Left lung (tissue), 10 donors: Measurements from ENCODE around the gene B9D1. TPM values are rescaled to one million over a fixed set of nuclear protein-coding genes. Genes with fewer than 3 reads are reported as not detected.

Source experiments
- ATAC-seq: fragments of 200-7000 bp; cut with Tn5 transposase; one replicate; pipeline ENCODE4 v1.9.1; 2020; ENCODE audit warnings: moderate library complexity
- DNase-seq, 4 donors: peaks; one replicate each; pipeline ENCODE4 v3.0.0-alpha.2; 2013 to 2020
- H3K27ac ChIP-seq, 2 donors: fragments of 200-600 bp; sonication (generic) in 1 of 2; one replicate each; pipeline versions ENCODE4 v1.5.0 to v1.8.0; 2020 to 2021
- H3K27me3 ChIP-seq, 2 donors: fragments of 200-600 bp; sonication (generic) in 1 of 2; one replicate each; pipeline versions ENCODE4 v1.5.0 to v1.8.0; 2020 to 2021
- H3K36me3 ChIP-seq, 2 donors: fragments of 200-600 bp; sonication (generic) in 1 of 2; one replicate each; pipeline versions ENCODE4 v1.5.0 to v1.8.0; 2020 to 2021
- H3K4me1 ChIP-seq, 2 donors: fragments of 200-600 bp; one replicate each; pipeline ENCODE4 v1.8.0; 2021
- H3K4me3 ChIP-seq, 2 donors: fragments of 200-600 bp; sonication (generic) in 1 of 2; one replicate each; pipeline versions ENCODE4 v1.5.0 to v1.8.0; 2020 to 2021; ENCODE audit warnings: mild to moderate bottlenecking in 1 of 2
- H3K9me3 ChIP-seq, 2 donors: fragments of 200-600 bp; sonication (generic) in 1 of 2; one replicate each; pipeline versions ENCODE4 v1.5.0 to v1.8.0; 2020 to 2021
- intact Hi-C, 2 donors: fragments of 100-400 bp; cut with DNase I; formaldehyde crosslinking; loops; one replicate each; pipeline versions ENCODE4 v1.11.2 to v1.14.2; 2022
- polyA plus RNA-seq, 6 donors: library from polyadenylated mRNA; unstranded; fragments of 120-200 nt; gene quantifications; one replicate each; pipeline ENCODE4 v1.2.1, GENCODE V29; 2013; ENCODE audit not compliant: insufficient read length in 6 of 6
- total RNA-seq, 2 donors: library from RNA; stranded (reverse); fragmentation: NEBNext Ultra II Directional; extraction: Animal tissue kit (Norgen Biotek cat#: 25700); gene quantifications; one replicate each; pipeline ENCODE4 v1.2.1, GENCODE V29; 2021
- TF ChIP-seq, protein P1 (sequence below), 2 donors: fragments of 200-600 bp; sonication (generic) in 1 of 2; IDR thresholded peaks; one replicate each; pipeline versions ENCODE4 v1.5.0 to v1.8.0; 2021; ENCODE audit warnings: antibody characterized with exemption in 2 of 2
- donor health status: DM: no; HTN: yes; CAD: no.
- donor health status: DM: no; HTN: no; CAD: no.

The B9D1 gene
- total and polyA plus RNA-seq, 8 donors = 11.4 to 24.1 (median 21.1) TPM

- H3K9me3 ChIP-seq = no peaks in the 10 kb centered on the region
- ATAC-seq (peak; percentile 42), DNase-seq (peak in 2 of 4 donors; percentile 79 to 92)
- H3K4me1 ChIP-seq = peaks cover 26 to 68% of the 10 kb centered on the region in 2 donors
- H3K27ac ChIP-seq = peak overlapping the region; percentile 63 to 72
- peak overlapping the region; percentile 10 to 25 for H3K4me3 ChIP-seq
- intact Hi-C loops = no loop called here
- H3K36me3 ChIP-seq = peaks cover 0 to 45% of the 10 kb centered on the region in 2 donors
- TF ChIP-seq, protein P1, sequence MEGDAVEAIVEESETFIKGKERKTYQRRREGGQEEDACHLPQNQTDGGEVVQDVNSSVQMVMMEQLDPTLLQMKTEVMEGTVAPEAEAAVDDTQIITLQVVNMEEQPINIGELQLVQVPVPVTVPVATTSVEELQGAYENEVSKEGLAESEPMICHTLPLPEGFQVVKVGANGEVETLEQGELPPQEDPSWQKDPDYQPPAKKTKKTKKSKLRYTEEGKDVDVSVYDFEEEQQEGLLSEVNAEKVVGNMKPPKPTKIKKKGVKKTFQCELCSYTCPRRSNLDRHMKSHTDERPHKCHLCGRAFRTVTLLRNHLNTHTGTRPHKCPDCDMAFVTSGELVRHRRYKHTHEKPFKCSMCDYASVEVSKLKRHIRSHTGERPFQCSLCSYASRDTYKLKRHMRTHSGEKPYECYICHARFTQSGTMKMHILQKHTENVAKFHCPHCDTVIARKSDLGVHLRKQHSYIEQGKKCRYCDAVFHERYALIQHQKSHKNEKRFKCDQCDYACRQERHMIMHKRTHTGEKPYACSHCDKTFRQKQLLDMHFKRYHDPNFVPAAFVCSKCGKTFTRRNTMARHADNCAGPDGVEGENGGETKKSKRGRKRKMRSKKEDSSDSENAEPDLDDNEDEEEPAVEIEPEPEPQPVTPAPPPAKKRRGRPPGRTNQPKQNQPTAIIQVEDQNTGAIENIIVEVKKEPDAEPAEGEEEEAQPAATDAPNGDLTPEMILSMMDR (IDR thresholded peaks at IDR 0.05) = no peak
- no peaks in the 10 kb centered on the region for H3K27me3 ChIP-seq
Observed at GRCh38 chr17:19386051-19386929, 23.8 kb upstream of the B9D1 start.

GRCh38 chr17:19385521-19385983, 23.0 kb upstream of the B9D1 start:
- TF ChIP-seq, protein P1 (IDR thresholded peaks at IDR 0.05) = no peak
- intact Hi-C loops = no loop called here
- H3K4me3 ChIP-seq = peak overlapping the region; percentile 10 to 25
- H3K9me3 ChIP-seq = no peaks in the 10 kb centered on the region
- peaks cover 0 to 53% of the 10 kb centered on the region in 2 donors for H3K36me3 ChIP-seq
- H3K27me3 ChIP-seq = no peaks in the 10 kb centered on the region
- H3K27ac ChIP-seq = peak overlapping the region; percentile 63 to 72
- peaks cover 26 to 74% of the 10 kb centered on the region in 2 donors for H3K4me1 ChIP-seq
- no peak for ATAC-seq
- DNase-seq = peak in 1 of 4 donors; percentile 33

GRCh38 chr17:19384723-19385391, 22.3 kb upstream of the B9D1 start:
- H3K36me3 ChIP-seq = peaks cover 0 to 60% of the 10 kb centered on the region in 2 donors
- no peaks in the 10 kb centered on the region for H3K9me3 ChIP-seq
- no peaks in the 10 kb centered on the region for H3K27me3 ChIP-seq
- TF ChIP-seq, protein P1 (IDR thresholded peaks at IDR 0.05) = no peak
- intact Hi-C loops = no loop called here
- H3K4me3 ChIP-seq = peak overlapping the region in 1 of 2 donors; percentile 6
- peak; percentile 77 to 97 (median 90) for DNase-seq
- ATAC-seq = peak; percentile 55
- H3K4me1 ChIP-seq = peaks cover 26 to 78% of the 10 kb centered on the region in 2 donors
- H3K27ac ChIP-seq = peak overlapping the region in 1 of 2 donors; percentile 72

- ATAC-seq (no peak), DNase-seq (peak in 1 of 4 donors; percentile 34)
- TF ChIP-seq, protein P1 (IDR thresholded peaks at IDR 0.05) = no peak
- peak overlapping the region in 1 of 2 donors; percentile 72 for H3K27ac ChIP-seq
- H3K4me1 ChIP-seq = peaks cover 30 to 81% of the 10 kb centered on the region in 2 donors
- H3K27me3 ChIP-seq = no peaks in the 10 kb centered on the region
- no peaks in the 10 kb centered on the region for H3K9me3 ChIP-seq
- H3K36me3 ChIP-seq = peaks cover 0 to 65% of the 10 kb centered on the region in 2 donors
- no peak overlapping the region for H3K4me3 ChIP-seq
- intact Hi-C loops = no loop called here
Observed at GRCh38 chr17:19383681-19384470, 21.4 kb upstream of the B9D1 start.
